ENCODE results near the gene VPS51.
A peak's percentile ranks its signal among the peaks of the same experiment; 100 is the strongest.

The VPS51 gene

GRCh38 chr11:65095974-65096806, at the start of gene VPS51:
TSS of gene VPS51 (plus strand) at chr11:65096214. CDS start at chr11:65096251, 37 bp downstream.
- peak; percentile 86 for DNase-seq (ENCODE audit: low spot score)

DNA sequence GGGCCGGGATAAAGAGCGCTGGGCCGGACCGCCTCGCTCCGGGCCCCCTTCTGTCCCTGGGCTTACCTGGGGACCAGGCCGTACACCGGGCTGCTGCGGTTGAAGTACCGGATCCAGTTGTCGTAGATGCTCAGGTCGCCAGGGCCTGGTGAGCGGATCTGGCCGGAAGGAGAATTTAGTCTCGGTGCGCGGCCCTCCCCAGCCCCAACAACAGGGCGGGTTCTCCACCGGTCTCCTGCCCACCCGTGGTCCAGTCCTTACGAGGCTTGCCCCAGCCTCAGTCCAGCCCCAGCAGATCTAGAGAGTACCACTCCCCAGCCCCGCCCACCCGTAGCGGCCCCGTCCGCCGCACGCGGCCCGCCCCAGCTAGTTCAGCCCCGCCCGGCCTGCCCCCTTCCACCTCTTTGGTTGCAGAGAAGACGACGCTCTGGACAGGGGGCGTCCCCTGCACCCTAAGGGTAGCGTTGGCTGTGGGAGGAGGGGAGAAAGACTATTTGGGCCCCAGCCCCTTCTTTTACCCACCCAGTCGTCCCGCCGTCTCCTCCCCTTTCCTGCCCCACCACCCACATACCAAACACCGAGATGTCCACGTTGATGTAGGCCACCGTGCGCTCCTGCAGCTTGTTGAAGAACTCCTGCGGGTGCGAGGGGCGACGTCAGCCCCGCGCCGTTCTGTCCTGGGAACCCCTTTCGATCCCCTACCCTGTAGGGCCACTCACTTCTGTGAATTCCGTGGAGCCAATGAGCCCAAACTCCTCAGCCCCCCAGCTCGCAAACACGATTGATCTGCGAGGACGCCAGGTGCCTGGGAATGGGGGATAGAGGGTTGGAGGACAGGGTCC, 48.2 kb upstream of the VPS51 start:
- DNase-seq (ENCODE audit: low spot score) = no peak

- DNase-seq (ENCODE audit: low spot score) = no peak
Measured at GRCh38 chr11:65051398-65051858, 44.6 kb upstream of the VPS51 start.

GRCh38 chr11:65053827-65054508, 42.0 kb upstream of the VPS51 start:
- DNase-seq (ENCODE audit: low spot score) = no peak

DNA sequence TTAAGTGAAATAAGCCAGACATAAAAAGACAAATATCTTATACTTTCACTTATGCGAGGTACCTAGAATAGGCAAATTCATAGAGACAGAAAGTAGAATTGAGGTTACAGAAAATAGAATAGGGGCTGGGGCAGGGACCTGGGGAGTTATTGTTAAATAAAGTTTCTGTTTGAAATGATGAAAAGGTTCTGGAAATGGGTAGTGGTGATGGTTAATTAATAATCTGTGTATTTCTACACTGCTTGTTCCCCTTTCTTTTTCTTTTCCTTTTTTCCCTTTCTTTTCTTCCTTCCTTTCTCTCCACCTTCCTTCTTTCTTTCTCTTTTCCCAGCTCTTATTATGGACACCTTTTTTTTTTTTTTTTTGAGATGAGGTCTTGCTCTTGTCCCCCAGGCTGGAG, 40.5 kb upstream of the VPS51 start:
- no peak for DNase-seq (ENCODE audit: low spot score)

DNA sequence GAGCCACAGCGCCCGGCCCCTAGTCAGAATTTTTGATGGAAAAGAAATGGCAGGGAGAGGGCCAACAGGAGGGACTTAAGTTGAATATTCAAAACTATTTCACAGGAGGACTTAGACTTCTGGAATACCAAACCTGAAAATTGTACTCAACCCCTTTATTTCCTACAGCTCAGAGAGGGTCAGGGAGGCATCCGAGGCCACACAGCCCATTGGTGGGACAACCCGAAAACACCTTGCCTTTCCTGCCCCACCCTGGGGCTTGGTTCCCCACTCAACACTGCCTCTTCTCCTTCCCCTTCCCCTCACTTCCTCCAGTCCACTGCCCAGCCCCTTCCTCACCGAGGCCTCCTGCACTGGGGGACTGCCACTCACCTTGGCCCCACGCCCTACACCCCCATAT, 39.0 kb upstream of the VPS51 start:
- no peak for DNase-seq (ENCODE audit: low spot score)

GRCh38 chr11:65057526-65057925, 38.5 kb upstream of the VPS51 start:
- DNase-seq (ENCODE audit: low spot score) = no peak

GRCh38 chr11:65058012-65058411, 38.0 kb upstream of the VPS51 start:
- no peak for DNase-seq (ENCODE audit: low spot score)

DNA sequence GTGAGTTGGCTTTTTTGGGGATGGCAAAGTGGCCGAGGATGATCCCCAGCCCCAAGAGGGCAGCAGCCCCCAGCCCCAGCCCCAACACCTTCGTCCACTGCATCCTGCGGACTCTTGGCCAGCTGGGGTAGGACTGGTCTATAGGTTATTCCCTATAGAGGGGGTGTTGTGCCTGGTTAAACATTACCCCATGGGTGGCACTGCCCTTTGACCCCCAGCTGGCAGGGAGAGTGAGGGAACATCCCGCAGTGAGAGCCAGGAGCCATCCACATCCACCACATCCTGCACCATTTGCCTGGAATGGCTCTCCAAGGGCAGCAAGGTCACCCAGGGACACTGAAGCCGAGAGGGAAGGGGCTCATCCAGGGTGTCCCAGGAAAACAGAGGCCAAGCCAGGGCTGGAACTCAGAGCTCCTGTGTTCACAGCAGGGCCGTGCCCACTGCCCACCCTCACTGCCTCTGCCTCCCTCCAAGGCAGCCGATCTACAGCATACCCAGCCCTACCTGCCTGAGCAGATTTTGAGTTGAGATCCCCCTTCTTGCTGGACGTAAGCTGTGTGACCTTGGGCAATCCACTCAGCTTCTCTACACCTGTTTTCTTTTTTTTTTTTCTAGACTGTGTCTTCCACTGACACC, 37.5 kb upstream of the VPS51 start, which contains the start of gene NAALADL1:
Gene NAALADL1, minus strand, starts transcription at position 135 of the 636 bp plus-strand sequence. Its CDS starts 32 bp downstream, at position 103.
- DNase-seq (ENCODE audit: low spot score) = no peak

GRCh38 chr11:65059523-65059922, 36.5 kb upstream of the VPS51 start:
- no peak for DNase-seq (ENCODE audit: low spot score)

DNA sequence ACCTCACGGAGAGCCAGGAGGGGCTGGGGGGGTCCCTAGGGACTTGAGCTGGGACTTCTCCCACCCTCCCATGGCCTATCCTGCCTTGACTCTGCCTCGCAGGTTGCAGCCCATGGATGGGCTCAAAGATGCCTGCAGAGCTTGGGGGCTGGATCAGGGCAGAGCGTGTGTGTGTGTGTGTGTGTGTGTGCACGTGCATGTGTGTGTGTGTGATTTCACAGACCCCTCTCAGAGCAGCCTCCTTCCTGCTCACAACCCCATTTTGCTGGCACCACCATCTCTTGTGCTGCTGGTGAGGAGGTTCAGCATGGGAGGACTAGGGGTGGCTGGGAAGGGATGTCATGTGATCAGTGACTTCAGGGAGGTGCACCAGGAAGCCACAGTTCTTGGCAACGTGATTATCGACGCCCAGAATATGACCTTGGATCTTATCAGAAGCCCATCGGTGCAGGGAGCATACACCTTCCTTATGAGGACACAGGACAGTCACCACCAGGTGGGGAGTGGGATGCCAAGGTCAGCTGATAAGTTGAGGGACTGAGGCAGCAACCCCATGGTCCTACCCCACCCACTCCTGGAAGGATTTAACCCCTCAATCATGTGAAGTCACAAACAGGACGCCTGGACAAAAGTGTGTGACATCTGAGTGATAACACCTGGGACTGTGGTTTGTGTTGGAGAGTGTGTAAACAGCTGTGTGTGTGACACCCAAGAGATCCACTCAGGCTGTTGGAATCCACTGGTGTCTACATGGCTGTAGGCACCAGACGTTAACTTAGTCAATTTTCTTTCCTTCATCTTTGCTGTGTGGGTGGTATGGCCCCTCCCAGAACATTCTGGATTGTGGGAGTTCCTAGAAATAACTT, 35.8 kb upstream of the VPS51 start:
- DNase-seq (ENCODE audit: low spot score) = no peak

DNA sequence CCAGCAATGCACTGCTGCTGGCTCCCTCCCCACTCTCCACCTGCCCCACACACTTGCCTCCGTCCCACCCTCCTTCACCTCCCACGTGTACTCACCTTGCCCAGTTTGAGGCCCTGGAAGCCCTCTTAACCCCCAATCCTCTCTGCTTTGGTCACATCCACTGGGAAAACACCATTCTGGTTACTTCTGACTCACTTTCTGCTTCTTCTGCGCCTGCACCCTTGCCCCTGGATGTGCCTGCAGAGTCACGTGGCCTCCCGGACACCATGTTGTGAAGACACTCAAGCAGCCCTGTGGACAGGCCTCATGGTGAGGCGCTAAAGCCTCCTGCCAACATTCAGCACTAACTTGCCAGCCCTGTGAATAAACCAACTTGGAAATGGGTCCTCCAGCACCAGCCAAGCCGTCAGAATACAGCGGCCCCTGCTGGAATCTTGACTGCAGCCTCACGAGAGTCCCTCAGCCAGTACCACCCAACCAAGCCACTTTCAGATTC, 35.1 kb upstream of the VPS51 start:
- DNase-seq (ENCODE audit: low spot score) = no peak

- DNase-seq (ENCODE audit: low spot score) = no peak
Measured at GRCh38 chr11:65063532-65063931, 32.5 kb upstream of the VPS51 start.

- DNase-seq (ENCODE audit: low spot score) = no peak
Measured at GRCh38 chr11:65064847-65065240, 31.2 kb upstream of the VPS51 start.

GRCh38 chr11:65065851-65066250, 30.2 kb upstream of the VPS51 start:
- DNase-seq (ENCODE audit: low spot score) = no peak

- no peak for DNase-seq (ENCODE audit: low spot score)
Measured at GRCh38 chr11:65066315-65066714, 29.7 kb upstream of the VPS51 start.

DNA sequence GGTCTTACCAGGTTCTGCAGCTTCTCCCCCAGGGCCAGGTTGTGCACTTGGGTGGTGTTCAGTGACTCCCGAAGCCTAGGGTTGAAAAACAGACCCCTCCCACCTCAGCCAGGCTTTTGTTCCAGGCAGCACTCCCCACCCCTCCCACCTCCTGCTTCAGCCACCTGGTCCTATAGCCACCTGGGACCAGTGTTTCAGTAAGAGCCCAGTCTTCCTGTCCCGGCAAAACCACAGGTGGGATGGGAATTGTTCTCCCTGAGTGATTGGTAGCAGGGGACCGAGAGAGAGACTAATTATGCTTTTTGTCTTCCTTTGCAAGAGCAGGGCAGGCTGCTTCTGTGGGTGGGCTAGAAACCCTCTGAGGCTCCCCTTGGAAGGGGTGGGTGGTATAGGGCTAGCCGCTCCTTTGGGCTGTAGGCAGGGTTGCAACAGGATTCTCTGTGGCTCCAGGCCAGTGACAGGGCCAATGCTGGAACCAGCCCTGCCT, 29.2 kb upstream of the VPS51 start:
- no peak for DNase-seq (ENCODE audit: low spot score)

GRCh38 chr11:65067446-65067845, 28.6 kb upstream of the VPS51 start:
- no peak for DNase-seq (ENCODE audit: low spot score)

- DNase-seq (ENCODE audit: low spot score) = no peak
Measured at GRCh38 chr11:65069217-65069616, 26.8 kb upstream of the VPS51 start.

DNA sequence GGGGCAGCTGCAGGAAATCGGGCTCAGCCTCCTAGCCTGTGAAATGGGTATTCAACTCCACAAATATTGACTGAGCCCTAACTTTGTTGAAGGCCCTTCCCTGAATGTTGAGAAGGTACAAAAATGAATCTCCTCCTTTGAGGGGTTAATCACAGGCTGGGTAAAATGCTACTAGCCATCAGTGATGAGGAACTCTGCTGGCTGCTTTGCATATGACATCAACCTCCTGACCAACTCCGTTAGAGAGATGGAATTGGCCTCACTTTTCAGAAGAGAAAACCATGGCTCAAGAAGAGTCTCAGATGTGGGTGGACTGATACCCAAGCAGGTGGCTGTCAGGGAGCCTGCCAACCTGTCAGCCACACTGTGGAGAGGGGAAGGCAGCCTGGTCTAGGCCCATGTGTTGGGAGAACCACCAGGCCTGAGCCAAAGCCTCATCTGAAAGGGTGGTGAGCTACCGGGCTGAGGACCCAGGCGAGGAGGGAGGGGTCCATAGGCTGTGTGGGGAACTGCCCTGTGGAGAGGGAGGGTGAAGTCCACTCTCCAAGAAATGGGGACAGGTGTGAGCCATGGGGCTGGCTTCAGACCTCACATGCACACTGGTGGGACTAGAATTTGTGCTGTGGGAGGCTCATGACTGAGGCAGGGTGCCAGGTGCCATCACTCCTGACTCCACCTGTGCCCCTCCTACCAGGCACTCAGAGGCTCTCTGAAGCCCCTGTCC, 23.9 kb upstream of the VPS51 start:
- no peak for DNase-seq (ENCODE audit: low spot score)

Measured in activated CD4-positive, alpha-beta T cell treated with anti-CD3 and anti-CD28 coated beads, Interleukin-2, Interleukin-4, amounts not matched to agents 100 ng/mL and 50 ng/mL, durations not matched to agents 16 hours and 8 hours (primary cell).